Upper lobe of left lung (tissue), 4 donors: ENCODE measurements around the gene CROT.

Source experiments
- CTCF ChIP-seq, 6 experiments: fragments of 450-650 bp in 4 of 6; fragments of 200-600 bp in 2 of 6; sonication (generic) in 2 of 6; IDR thresholded peaks; one replicate each; pipeline ENCODE4 v1.5.1; 2016 to 2019; ENCODE audit warnings: antibody characterized with exemption in 6 of 6
- POLR2A ChIP-seq, 4 donors: fragments of 450-650 bp; IDR thresholded peaks; one replicate each; pipeline ENCODE4 v1.5.1; 2016 to 2017; ENCODE audit warnings: antibody characterized with exemption in 4 of 4, mild to moderate bottlenecking in 2 of 4
- POLR2AphosphoS5 ChIP-seq, 2 donors: sonication (generic); formaldehyde crosslinking; IDR thresholded peaks; one replicate each; pipeline ENCODE4 v1.5.1; 2017; ENCODE audit warnings: antibody characterized with exemption in 2 of 2

GRCh38 chr7:87404674-87405073, 59.2 kb downstream of the CROT start:
- TF ChIP-seq CTCF (IDR thresholded peaks at IDR 0.05) (no peak), POLR2A (IDR thresholded peaks at IDR 0.05) (no peak), POLR2AphosphoS5 (IDR thresholded peaks at IDR 0.05) (no peak)
